Dedifferentiated amniotic fluid mesenchymal stem cell (primary cell): ENCODE data around the gene PTK7.
"Not testable (repeated sequence)": the region's sequence is repeated elsewhere in the genome, so short reads cannot be mapped to it uniquely, and the experiment has no call there.

ENCODE experiments used
- DNase-seq: peaks from one replicate; pipeline ENCODE4 v3.0.0-alpha.2; 2016; ENCODE audit errors: extremely low spot score

The PTK7 gene

DNA sequence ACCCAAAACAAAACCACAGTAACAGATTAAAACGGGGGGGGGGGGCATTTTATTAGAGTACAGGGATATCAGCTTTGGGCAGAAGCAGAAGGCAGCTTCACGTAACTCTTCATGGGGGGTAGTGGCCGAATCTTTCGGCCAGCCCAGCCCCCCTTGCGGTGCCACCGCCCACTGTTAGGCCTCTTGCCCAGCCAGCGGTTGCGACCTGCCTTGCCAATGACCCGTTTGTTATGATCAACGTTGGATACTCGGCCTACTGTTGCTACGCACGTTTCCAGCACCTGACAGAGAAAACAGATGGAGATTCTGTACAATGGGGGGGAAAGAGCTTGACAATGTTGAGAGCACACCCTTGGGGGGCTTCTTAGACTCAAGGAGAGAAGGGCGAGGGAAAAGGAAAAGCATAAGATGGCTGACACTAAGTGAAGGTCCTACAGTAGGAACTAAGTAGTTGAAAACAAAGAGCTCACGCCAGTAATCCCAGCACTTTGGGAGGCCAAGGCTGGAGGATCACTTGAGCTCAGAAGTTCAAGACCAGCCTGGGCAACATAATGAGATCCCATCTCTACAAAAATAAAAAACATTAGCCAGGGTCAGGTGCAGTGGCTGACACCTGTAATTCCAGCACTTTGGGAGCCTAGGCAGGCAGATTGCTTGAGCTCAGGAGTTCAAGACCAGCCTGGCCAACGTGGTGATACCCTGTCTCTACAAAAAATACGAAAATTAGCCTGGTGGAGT lies 21.7 kb upstream of the PTK7 start:
- DNase-seq: no peak

DNA sequence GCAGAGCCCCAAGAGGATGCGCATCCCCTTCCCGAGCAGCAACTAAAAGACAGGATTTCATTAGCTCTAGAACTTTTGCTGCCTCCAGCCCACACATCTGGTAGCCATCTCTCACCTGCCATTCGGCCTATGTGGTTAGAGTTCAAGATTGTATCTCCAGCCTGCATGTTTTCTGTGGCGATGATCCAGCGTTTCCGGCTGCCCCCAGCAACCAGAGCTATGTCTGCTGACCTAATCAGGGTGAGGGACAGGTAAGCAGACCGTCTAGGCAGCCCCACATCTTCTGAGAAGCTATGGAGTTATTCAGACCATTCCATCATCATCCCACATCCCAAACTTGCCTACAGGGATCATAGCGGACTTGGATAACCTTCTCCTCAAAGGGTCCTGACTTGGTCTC lies 20.1 kb upstream of the PTK7 start:
- DNase-seq: no peak

DNA sequence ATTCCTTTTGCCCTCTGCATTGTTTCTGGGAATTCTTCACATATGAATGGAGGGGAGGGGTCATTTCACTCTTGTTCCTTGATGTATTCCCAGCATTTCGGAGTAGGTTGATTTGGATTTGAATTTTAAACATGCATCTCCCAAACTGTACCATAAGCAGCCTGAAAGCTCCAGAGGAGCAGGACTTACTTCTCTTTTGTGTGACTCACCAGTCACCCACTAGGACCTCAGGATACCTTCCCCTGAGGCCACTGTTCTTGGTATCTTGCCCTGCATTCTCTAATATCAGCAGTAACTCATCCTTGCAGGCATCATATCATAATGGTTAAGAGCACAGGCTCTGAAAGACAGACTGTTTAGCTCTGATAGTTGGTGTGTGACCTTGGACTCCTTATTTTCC lies 17.6 kb upstream of the PTK7 start:
- DNase-seq: no peak

DNA sequence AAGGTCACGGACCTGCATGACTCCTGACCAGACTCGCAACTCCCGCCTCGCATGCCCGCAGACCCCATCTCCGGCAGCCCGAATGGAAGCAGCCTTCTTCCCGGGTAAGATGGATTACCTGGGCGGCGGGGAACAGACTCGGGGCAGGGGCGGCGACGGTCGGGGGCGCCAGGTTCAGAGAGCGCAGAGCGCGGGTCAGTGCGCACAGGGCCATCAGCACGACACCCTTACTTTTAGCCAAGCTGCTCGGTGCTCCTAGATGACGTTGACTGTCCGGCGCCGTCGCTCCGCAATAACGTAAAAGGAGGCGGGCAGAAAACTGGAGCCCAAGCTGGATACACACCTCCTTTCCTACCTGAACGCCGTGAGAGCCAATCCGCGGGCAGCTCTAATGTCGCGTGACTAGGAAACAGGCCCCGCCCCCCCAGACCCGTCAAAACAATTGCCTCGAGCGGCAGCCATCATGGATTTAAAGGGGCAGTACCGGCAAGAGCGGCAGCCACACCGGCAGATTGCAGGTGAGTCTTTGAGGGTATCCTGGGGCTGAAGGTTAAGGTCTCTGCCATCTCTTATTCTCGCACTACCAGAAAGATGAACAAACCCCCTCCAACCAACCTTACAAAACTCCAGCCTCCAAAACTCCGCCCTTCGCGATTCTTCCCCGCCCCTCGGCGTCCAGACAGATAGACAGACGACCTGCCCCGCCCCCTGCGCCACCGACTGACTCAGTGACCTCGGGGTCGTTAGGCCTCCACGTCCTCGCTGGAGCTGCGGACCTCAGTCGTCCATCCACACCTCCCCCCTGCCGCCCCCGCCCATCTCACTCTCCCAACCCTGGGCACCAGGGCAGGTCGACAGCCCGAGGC lies 16.7 kb upstream of the PTK7 start, which contains the start of the genes KLC4 and MRPL2:
Gene KLC4, plus strand, starts transcription at position 464 of the 866 bp plus-strand sequence. CDS start 1,705 bp downstream, outside the sequence.
Gene MRPL2, minus strand, starts transcription at position 267 of the 866 bp plus-strand sequence. Its CDS starts 53 bp downstream, at position 214.
- DNase-seq: peak; percentile 99

DNA sequence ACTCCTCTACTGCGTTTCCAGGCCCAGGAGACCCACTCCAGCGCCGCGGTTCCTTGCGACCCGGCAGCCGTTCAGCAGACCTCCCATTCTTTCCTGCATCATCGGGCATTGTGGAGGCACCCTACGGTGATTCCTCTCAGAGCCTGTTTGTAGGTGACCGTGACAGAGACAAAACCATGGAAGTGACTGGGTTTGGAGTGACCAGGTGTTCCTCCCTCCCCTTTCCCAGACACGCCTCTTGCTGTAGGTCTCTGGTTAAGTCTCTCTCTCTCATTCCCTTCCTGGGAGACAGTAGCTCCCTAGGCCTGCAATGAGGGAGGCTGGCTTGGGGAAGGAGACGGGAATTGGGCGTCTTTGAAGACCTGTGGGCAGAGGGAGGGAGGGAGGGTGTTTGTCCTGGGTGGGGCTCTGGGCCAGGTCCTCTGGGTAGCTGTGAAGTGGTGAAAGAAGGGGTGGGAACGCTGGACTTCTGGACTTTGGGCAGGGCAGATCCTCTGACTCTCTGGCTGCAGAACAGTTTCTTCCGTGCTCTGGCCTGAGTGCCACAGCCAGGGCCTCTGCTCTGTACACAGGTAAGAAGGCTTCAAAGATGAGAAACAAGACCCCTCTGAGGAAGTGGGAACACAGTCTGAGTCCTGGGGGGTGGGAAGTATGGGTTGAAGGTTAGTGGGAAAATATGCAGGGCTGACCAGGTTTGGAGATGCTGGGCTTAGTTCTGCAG lies 15.9 kb upstream of the PTK7 start:
- DNase-seq: no peak

DNA sequence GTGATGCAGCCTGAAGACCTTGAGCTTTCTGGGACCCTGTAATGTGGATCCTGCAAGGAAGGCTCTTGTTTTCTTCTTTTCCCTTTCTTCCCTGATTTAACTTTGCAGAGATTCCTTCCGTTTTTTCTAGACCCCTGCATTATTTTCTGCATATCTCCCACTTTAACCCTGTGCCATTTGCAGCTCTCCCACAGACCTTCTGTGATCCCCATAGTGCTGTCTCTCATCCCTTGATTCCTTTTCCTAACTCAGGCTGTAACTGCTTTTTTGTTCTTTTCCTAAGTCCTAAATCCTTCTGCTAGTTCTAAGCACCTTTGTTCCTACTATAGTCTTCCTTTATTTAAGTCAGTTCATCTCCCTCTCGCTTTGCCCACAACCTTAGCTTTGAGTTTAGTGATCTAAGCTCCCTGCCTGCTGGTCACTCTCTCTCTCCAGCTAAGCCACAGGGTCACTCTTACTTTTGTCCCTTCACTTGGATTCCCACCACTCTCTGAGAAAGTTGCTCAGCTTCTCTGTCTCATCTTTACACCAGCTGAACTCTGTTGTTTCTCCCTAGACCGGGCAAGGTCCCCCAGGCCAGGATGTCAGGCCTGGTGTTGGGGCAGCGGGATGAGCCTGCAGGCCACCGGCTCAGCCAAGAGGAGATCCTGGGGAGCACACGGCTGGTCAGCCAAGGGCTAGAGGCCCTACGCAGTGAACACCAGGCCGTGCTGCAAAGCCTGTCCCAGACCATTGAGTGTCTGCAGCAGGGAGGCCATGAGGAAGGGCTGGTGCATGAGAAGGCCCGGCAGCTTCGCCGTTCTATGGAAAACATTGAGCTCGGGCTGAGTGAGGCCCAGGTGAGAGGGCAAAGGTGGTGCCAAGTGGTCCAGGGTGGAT lies 15.1 kb upstream of the PTK7 start:
- DNase-seq: no peak

DNA sequence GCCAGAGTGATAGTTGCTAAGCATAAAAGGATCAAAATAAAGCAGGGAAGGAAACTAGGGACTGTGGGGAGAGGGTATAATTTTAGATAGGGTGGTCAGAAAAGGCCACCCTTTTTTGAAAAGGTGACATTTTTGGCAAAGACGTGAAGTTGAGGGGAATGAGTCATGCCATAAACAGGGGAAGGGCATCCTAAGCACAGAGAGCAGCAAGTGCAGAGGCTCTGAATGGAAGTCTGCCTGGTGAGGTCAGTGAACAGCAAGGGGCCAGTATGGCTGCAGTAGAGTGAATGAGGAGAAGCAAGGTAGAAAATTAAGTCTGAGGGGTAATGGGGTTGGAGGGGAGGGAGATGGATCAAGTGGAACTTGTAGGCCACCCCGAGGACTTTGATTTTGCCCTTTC lies 14.3 kb upstream of the PTK7 start:
- no peak for DNase-seq

DNA sequence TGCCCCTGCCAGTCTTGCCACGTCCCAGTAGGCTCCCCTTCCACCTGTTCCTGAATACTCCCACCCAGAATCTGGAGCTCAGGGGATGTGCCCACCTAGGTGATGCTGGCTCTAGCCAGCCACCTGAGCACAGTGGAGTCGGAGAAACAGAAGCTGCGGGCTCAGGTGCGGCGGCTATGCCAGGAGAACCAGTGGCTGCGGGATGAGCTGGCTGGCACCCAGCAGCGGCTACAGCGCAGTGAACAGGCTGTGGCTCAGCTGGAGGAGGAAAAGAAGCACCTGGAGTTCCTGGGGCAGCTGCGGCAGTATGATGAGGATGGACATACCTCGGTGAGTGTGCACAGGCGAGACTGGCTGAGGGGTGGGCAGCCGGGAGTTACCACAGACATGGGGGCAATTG lies 13.3 kb upstream of the PTK7 start:
- DNase-seq: no peak

DNA sequence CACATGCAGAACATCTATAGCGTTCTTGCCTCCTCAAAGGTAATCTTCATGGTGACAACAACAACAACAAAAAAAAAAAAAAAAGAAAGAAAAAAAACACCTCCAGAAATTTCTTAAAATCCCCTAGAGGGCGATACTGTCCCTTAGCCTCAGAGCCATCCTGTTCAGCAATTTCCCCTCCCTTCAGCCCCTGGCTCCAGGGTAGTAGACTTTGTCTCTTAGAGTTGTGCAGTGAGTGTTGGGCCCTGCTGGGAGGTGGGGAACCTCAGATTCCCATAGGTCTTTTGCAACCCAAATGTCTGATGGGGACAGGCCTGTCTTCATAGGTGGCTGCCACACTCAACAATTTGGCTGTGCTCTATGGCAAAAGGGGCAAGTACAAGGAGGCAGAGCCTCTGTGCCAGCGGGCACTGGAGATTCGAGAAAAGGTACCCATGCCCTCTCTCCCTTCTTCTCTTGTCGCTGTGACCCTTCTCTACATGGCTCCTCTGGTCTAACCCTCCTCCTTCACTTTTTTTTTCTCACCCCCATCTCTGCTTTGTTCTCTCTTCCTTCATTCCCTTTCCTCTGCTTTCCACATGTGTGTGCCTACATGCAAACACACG lies 6.0 kb upstream of the PTK7 start:
- DNase-seq: peak; percentile 41

DNA sequence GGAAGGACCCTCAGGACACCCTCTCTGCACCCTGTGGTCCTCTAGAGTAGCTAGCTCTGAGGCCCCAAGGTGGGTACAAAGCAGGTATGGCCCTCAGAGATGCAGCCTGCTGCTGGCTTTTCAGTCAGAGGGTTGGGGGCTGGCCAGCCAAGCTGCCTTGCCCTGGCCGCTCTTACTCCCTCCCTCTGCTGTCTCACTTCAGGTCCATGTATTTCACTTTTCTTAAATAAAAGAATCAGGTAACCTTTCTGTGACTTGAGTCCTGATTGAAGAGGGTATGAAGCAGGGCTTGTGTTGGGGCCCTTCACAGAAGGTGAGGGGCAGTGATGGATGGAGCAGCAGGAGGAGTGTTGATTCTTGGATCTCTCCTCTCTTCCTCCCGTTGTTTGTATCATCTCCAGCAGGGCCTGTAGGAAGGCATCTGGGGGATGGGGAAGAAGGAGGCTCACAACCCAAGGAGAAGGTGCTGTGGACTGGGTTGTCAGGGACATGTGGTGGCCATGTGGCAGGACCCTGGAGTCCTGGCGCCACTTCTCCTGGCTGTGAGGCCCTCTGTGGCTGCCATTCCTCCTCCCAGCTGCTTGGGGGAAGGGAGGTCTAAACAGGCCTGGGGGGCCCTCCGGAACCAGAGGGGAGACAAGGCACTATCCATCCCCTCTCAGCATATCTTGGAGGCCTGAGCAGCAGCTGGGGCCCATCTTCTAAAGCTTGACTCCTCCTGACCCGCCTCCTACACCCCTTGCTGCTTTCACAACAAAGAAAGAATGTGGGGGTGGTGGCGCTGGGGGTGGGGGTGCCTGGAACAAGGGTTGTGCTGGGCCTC lies 1.1 kb upstream of the PTK7 start:
- DNase-seq: peak; percentile 32

DNA sequence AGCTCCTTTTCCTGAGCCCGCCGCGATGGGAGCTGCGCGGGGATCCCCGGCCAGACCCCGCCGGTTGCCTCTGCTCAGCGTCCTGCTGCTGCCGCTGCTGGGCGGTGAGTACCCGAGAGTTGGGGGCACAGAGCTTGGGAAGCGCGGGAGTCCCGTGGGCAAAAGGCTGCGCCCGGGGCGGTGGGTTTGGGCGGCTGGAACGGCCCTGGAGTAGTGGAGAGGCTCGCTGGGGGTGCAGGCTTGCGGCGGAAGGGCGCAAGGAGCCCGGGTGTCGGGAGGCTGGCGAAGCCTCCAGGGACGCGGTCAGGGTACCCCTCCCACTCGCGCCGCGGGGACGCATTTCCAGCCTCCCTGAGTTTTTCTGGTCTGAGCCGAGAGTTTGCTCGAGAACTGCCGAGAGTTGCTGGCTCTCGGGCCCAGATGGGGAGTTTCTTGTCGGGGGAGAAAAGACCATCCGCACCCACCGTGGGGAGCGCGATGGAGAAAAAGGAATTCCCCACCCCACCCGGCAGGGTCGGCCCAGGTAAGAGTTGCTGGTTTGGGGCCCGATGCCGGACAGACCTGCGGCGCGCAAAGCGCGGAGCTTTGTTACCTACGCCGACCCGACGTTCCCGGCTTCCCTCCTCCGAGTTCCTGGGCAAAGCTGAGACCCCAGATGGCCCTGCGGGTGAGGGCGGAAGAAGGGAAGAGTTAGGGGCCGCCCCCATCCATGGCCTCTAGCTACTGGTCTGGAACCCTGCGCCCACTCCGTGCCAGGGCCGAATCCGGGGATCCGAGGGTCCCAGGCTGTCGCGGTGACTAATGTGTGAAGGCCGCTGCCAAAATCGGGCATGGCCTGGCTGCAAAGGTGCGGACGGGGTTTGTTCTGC lies 584 bp downstream of the PTK7 start:
- DNase-seq: no peak

DNA sequence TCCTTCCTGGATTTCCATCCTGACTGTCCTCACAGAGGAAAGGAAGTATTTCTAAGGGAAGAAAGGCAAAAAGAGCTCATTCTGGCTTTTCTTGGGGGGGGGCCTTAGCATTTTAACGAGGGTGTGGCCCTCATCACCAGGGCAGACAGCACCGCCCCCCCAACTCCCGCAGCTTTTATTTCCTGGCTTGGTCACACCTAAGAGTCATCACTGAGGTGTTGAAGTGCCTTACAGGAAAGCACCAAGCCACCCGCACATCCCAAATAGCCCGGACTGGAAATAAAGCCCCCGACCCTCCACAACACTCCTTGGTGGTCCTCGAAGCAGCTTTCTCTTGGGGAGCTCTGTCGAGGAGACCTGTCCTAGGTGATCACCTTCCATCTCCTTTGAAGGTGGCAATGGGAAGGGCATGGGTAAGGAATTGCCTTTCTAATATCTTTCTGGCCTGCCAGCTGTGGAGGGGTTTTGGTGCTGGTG lies 1.3 kb downstream of the PTK7 start:
- no peak for DNase-seq

DNA sequence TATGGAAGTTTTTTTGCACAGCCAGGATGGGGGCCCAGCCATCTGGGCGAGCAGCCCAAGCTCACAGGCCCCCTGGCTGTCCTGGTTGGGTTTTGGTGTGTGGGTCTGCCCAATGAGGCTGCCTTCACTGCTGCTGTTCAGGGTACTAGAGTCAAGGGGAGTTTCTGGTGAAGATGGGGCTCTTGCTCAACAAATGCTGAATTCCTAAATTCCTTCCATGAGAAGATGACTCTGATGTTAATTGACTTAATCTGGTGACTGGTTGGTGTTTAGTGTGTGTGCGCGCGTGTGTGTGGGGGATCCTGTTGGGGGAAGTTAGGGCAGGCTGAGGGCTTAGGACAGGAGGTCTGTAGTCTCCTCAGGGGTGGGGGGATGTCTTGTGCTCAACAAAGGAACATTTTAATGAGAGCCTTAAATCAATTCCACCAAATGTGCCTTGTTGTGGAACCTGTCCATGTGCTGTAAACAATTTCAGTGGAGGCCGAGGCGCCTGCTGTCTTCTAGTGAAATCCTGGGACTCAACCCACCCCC lies 1.9 kb downstream of the PTK7 start:
- DNase-seq: no peak

DNA sequence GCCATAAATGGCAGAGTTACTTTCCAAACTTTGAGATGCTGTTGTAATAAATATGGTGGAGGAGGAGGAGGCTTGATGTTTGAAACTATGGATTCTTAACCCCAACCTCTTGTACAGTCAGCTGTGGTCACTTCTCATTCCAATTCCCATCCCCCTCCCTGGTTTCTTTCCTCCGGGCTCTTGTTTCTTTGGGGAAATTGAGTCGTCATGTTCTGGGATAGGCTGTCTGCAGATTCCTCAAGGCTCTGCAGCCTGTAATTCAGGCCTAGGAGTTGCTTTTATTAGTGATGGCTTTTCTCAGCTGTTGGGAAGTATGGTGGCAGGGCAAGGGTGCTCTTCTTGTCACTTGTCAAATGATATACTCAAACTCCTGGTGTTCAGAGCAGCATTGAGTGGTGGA lies 2.6 kb downstream of the PTK7 start:
- DNase-seq: peak; percentile 68

DNA sequence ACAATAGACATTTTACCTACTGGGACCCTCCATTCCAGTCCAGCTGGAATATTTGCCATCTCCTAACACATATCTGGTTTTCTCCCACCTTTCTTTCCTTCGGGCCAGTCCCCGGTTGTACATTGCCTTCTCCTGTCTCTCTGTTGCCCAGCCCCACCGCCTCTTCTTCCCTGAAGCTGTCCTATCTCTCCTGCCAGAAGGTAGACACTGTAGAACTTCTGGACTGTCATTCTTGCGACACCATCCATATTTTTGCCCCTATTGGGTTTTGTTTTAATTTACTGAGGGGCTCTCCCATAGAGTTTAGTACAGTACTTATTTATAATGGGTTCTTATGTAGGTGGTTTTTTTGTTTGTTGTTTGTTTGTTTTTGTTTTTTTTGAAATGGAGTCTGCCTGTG lies 4.9 kb downstream of the PTK7 start:
- DNase-seq: no peak

DNA sequence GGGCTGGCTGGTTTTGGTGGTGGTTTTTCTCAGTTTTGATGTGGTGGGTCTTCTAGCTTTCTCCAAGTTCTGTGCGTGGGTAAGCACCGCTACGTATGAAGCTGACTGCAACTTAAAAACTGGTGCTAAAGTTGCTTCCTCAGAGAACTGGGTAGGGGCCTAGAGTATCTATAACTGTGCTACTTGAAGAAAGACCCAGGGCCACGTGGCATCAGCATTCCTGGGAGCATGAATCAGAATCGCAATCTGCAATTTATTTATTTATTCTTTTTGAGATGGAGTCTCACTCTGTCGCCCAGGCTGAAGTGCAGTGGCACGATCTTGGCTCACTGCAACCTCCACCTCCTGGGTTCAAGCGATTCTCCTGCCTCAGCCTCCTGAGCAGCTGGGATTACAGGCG lies 5.8 kb downstream of the PTK7 start:
- not testable (repeated sequence) for DNase-seq

DNA sequence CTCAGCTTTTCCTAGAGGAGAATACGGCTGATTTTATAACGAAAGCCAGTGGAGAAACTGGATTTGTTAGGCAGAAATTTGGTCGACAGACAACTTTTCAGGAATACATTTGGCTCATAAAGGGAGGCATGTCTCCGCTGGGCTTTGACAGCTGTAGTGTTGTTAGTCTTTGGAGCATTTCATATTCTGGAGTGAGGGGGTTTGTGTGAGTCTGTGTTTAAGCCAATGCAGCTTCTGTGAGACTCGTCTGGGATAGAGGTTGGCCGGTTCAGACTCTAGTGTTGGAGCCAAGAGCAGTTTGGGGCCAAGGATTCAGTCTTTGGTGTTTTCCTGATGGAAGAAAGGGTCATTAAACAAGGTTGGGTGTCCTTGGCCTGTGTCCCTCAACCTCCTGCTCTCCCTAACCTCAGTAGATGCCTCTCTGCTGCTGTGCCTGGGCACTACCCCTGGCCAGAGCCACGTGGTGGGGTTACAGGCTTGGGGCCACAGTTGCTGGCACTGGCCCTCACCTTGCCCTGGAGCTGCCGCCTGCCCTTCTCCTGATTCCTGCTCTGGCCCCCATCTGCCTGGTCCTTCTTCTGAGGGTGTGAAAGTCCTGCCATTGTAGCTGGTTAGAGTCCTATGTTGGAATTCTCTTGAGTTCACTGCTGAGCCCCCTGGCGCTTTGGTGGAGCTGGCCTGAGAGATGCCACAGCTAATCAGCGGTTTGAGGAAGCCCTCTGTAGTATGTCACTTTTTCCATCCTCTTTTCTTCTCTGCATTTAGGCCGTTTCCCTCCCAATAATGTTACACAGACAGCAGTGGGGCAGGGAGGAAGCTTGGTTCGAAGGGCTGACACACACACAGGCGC lies 6.9 kb downstream of the PTK7 start:
- peak; percentile 34 for DNase-seq
